ENCODE data around the gene DDX51.

The DDX51 gene, protein sequence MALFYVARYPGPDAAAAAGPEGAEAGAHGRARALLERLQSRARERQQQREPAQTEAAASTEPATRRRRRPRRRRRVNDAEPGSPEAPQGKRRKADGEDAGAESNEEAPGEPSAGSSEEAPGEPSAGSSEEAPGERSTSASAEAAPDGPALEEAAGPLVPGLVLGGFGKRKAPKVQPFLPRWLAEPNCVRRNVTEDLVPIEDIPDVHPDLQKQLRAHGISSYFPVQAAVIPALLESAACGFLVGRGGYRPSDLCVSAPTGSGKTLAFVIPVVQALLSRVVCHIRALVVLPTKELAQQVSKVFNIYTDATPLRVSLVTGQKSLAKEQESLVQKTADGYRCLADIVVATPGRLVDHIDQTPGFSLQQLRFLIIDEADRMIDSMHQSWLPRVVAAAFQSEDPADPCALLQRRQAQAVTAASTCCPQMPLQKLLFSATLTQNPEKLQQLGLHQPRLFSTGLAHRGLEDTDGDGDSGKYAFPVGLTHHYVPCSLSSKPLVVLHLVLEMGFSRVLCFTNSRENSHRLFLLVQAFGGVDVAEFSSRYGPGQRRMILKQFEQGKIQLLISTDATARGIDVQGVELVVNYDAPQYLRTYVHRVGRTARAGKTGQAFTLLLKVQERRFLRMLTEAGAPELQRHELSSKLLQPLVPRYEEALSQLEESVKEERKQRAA

DNA sequence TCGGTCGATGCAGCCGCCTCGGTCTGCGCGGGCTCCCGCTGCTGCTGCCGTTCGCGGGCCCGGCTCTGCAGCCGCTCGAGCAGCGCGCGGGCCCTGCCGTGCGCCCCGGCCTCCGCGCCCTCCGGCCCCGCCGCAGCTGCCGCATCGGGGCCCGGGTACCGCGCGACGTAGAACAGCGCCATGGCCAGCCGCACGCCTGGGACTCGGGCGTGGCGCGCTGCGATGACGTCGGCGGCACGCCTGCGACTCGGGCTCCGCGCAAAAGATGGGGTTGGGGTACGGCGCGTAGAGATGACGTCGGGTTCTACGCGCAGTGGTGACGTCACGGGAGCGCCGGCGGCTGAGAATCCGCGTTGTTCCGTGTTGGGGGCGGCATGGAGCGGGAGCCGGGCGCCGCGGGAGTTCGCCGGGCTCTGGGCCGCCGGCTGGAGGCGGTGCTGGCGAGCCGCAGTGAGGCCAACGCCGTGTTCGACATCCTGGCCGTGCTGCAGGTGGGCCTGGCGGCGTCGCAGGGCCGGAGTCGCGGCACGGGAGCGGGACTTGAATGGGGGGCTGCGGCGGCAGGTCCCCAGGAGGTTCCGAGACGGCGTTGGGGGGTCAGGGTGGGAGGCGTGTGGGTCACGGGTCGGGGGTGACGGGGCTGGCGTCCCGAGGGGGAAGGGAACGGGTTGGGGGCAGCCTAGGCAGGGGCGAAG, at the start of gene DDX51, which contains the start of gene NOC4L:
Gene DDX51 (minus strand): TSS at position 205 of the 695 bp plus-strand sequence. CDS start 23 bp downstream, at position 182.
Gene NOC4L (plus strand): TSS at position 343 of the 695 bp plus-strand sequence. CDS start 32 bp downstream, at position 375.
- peak; percentile 96 for DNase-seq

DNA sequence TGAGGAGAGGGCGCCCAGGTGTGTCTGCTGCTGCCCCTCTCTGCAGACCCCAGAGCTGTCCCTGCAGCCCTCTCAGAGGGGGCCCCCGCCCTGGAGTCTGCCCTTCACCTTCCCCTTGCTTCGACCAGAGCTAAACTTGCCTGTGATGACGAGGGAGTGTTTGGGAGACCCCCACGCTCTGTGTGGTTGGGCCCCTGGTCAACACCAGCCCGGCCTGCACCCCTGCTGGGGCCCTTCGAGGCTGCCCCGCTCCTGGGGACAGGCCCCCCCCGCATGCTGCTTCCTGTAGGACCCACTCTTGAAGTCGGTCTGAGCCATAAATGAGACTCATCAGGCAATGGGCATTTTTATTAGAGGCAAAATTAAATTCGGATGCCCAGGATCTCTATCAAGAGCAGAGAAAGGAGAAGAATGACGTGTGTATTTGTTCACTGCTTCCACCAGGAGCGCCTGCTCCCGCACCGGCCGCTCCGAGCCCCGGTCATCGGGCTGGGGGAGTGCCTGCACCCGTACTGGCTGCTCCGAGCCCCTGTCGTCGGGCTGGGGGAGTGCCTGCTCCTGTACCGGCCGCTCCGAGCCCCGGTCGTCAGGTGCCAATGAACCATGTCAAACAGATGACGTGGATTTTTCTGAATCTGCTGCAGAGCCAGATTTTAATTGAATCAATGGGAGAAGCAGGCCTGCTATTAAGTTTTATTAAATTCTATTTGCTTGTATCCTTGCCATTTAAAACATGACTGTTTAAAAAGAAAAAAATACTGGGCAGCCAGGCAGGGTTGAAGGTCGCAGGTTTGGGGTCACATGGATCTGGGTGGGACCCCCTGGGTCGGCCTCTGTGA, 47.8 kb upstream of the DDX51 start:
- no peak for DNase-seq

DNA sequence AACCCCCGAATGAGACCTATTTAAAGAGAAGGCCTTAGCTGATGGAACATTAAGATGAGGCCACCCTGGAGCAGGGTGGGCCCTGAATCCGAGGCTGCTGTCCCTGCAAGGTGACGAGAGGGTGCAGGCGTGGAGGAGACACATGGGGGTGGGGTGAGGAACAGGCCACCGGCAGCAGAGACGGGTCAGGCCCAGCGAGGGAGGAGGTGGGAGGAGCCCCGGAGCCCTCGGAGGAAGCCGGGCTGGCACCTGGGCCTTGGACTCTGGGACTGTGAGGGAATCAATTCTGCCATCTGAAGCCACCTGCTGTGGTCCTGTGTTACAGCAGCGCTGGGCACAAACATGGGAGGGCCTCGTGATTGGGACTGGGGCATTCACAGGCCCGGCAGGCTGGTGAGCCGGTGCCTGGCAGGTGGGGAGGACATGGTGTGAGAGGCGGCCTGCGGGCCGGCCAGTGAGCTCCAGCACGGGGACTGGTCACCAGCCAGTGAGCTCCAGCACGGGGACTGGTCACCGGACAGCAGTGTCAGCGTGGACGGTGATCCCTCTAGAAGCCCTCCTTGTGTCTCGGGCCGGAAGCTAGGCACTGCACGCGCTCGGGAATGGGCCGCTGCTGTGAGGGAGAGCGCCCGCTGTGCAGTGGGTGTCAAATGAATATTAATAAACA, 46.8 kb upstream of the DDX51 start:
- DNase-seq: no peak

DNA sequence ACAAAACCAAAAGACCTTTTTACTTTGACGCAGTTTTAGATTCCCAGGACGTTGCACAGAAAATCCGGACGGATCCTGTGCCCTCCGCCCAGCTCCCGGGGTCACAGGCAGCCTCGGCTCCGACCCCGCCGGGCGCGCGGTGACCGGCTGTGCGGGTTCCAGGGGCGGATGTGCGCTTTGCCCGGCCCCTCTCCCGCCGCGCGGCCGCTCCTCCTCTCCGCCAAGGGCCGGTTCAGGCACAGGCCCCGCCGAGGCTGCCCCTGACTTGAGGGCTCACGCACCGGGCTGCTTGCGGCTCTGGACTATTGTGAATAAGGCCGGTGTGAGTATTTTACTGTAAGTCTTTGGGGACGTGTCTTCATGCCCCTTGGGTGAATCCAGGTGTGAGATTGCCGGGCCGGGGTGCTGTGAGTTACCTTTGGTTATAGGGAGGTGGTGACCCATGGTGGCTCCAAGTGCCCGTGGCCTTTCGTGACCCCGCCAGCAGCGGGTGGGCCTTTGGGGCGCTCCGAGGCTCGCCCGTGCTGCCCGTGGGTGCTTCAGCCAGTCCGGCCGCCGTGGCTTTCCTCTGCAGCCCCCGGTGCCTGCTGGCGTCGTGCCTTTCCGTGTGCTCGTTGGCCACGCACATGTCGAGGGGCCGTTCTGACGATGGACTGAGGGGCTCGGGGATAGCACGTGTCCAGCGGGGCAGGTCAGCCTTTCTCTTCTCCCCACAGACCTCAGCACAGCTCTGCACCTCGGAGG, 46.1 kb upstream of the DDX51 start:
- no peak for DNase-seq

DNA sequence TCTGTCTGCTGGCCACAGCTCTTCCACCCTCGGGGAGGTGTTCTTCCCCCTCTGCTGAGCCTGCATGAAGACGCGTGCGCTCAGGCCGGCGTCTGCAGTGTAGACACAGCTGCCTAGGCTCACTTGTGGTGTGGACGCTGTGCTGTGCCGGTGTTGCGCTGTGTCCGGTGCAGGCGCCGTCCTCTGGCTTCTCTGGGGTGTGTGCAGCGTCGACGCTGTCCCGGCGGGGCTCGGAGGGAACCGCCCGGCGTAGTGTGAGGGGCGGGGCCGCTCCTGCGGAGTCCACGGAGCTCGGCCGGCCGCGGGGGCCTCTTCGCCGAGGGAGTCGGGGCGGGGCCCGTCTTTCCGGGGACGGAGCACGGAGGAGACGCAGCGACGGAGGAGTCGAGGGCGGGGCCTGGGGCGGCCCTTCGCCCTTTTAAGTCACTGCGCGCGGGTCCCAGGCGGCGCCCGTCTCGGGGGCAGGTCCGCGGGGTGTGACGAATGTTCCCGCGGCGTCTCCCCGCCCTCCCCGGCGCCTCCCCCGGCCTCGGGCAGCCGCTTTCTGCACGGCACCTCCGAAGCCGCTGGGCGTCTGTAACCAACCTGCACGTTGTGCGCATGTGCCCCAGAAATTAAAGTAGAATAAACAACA, 45.4 kb upstream of the DDX51 start:
- peak; percentile 94 for DNase-seq

DNA sequence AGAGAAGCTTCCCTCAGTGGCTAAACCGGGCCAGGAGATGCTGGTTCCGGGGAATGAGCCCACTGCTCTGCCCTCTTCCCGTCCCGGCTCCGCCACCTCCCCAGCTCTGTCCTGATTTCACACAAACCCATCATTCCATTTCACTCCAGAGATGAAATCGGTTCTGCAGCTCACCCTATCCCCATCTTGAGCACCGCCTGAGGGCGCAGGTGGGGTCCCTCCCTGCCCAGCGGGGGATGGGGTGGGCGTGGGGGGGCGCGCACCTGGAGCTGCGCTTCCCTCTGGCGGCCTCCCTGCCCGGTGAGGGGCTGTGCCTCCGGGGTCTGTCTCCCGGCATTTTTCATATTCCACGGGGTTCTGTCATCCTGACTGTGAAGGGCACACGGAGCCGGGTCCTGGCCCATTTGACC, 44.8 kb upstream of the DDX51 start:
- DNase-seq: no peak

DNA sequence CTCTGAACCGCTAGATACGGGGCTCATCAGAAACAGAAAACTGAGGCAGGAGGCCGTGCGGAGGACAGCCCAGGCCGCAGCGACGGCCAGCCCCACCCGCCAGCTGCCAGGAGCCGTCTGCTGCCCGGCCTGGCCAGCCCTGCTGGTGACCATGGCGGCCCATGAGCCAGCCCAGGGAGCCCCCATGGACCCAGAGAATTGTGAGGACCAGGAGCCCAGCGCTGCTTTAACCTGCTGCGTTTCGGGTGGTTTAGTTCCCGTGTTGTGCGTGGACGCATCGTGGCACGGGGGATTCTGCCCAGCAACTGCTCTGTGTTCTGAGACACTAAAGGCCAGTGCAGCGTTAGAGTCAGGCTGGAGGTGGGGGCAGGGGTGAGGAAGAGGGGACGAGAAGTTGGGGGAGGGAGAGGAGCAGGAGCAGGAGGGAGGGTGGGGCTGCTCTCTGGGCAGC, 44.4 kb upstream of the DDX51 start:
- DNase-seq: no peak

DNA sequence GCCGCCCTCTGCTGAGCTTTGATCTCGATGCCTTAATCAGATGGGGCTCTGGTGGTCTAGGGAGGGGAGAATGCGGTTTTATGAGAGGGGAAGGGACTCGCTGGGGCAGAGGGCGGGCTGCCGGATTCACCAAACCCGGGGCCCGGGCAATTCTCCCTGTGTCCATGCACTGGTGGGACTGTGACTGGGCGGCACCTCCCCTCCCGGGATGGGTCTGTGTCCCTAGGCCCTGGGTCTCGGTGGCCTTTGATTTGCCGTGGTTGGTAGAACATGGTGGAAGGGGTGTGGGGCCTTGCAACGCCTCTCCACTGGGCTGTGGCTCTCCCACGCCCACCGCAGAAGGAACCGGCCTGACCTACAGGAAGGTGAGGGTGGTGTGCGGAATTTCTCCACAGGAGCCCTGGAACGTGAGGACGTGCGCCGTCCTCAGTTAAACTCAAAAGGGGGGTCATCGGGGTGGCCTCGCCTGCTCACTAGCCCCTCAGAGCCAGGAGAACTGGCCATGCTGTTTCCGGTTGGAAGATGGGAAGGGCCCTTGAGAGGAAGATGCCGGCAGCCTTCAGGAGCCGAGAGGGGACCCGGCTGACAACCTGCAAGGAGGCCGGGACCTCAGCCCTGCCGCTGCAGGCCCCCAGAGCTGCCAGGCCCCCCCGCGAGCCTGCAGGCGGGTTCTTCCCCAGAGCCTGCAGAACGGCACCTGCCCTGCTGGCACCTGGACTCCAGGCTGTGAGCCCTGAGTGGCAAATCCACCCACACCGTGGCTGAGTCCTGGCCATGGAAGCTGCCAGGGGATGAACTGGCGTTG, 43.7 kb upstream of the DDX51 start:
- no peak for DNase-seq

DNA sequence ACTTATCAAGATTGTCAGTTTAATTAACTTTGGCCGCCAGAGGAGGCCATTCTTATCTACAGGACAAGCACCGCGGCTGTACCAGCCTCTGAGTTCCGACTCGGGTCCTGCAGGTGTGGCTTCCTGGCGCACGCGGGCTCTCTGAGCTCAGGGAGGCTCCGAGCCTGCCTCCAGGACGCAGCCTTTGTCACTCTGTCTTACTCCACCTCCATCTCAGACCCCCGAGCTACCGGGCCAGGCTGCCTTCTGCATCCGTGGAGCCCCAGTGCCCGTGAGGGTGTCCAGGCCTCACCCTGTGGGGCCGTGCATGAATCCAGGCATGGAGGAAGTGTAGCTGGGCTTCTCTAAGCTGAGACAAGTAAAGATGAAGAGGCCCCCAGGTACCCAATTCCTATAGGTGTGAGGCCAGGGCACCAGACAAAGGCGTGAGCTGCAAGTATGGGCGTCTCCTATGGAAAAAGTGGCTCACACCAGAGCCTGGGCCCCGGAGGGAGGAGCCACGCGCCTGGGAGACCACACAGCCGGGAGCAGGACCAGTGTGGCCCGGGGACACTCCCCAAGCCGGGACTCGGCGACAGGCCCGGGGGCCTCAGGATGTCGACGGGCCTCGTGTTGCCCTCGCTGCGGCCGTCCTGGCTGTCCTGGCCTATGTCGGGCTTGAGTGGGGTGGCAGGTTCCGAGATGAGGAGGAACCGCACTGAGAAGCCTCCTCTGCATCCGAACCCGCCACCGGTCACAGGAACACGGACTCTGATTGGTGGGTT, 42.9 kb upstream of the DDX51 start:
- no peak for DNase-seq

DNA sequence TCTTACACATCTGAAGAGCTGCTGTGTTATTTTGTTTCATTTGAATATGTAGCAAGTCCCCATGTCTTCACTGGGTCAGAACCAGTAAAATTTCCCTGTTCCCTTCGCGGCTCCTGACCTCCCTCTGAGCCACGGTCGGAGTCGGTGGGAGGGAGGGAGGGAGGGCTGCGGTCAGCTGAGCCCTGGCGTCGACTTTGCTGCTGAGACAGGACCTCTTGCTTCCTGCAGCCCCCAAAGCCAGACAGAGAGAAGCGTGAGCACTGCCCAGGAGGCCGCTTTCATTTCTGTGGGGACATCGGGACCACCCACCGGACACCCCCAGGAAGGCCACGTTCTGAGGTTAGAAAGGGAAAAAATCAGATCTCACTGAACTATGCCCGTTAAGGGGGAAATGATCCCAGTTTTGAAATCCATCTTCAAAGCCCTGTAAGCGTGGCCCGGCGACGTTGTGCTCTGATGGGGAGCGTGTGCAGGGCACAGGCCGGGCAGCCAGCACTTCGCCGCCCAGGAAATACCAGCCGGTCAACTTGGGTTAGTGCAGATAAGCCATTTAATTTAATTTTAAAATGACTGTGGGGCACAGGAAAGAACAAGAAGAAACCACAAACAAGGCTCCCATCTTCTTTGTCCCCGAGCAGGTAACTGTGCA, 42.2 kb upstream of the DDX51 start:
- no peak for DNase-seq

DNA sequence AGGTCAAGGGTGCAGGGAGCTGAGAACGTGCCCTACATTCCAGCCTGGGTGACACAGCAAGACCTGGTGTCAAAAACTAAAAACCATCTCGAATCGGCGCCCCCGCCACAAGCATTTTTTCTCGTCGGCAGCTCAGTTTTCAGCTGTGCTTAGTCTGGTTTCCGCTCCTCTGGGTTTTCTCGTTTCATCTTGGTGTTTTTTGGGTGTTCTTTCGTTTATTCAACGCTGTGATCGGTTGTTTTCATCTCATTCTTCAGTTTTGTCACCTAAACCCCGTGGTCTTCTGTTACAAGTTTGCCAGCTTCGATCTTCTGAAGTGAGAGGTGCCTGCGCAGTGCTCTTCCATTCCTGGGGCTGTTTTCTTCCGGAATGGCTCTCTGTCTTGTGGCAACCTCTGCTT, 41.6 kb upstream of the DDX51 start:
- no peak for DNase-seq

DNA sequence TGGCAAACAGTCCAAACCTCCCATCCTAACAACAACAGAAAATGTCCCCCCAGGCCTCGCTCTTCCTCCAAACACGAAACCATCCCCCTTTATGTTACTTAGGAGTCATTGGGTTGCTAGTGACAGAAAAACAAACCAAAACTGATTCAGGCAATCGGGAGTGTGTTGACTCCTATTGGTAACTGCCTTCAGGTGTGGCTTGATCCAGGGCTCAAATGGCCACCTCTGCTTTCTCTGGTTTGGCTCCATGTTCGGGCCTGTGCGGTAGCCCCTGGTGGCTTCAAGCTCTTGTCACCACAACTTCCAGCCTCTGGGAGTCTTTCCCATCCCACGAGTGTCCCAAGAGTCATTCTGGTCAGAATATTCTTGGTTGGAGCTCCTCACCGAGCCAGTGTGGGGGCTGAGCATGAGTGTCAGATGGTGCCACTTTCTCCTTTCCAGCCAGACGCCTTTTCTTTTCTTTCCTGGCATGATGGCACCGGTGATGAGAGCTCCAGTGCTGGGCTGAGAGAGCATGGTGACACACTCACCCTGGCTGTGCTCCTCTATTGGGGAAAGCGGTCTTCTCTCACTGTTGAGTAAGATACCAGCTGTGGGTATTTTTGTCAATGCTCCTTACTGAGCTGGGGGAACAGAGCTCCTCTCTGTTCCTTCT, 38.7 kb upstream of the DDX51 start:
- no peak for DNase-seq

DNA sequence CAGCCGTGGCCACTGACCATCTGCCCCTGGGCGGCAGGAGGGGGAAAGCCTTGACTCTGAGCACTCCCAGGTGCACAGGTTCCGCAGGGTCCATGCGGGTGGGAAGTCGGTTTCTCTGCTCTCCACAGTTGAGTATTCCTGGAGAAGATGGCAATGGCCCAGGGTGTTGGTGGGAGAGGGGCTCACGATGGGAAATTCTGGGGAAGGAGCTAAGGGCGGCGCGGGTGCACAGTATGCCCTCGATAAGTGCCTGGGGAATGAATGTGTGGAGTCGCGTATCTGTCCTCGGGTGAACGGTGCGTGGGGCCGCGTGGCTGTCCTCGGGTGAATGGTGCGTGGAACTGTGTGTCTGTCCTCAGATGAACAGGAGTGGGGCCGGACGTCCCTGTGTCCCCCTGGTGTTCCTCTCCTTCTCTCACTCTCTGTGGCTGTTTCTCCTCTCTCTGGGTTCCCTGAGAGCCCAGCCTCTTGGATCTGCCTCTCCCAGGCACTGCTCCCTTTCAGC, 38.1 kb upstream of the DDX51 start:
- no peak for DNase-seq

DNA sequence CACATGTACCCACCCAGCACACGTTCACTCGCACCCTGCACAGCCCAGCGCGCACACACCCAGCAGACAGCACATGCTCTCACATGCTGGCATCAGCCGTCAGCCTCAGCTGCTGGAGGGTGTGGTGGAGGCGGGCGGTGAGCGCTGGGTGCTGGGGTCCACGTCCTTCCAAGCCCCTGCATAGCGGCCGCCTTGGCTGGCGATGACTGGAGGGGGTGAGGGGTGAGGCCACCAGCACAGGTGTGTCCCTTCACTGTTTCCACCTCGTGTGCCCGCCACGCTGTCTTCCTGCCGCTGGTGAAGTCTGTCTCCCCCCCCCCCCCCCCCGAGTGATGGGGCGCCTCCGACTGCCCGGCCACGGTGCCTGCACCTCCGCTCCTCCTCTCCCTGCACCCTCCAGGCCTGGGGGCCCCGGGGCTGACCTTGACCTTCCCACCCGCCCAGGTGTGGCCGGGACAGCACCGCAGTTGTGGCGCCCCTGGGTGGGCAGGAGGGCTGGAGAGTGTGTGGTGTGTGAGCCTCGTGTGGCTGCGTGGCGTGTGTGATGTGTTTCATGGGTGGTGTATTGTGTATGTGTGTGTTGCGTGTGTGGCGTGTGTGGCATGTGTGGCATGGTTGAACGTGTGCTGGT, 37.6 kb upstream of the DDX51 start:
- no peak for DNase-seq

DNA sequence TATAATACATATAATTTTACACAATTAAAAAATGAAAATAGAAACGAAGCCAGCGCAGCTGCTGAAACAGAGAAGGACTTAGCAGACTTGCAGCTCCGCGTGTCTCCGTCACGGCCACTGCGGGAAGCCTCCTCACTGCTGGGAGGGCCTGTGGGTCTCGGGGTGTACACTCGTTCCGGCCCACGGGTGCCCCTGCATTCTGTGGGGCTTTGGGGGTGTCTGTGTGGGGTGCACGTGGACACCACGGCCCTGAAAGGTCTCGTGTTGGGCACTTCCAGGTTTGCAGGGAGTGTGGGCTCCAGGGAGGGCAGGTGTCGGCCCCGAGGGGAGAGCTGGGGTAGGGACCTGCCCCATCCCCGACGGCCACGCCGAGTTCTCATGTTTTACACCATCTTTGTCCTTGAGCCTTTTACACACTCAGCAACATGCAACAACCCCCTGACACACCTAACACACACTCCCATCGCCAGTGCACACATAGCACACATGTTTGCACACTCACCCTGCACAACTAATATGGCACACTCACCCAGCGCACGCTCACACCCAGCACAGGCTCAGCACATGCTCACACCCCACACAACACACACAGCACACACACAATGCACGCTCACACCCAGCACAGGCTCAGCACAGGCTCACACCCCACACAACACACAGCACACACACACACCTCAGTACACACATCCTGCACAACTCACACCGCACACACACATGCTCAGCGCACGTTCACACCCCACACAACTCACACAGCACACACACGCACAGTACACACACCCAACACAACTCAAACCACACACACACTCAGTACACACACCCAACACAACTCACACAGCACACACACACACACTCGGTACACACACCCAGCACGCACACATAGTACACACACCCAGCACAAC, 36.8 kb upstream of the DDX51 start:
- DNase-seq: no peak

All from activated CD4-positive, alpha-beta T cell treated with anti-CD3 and anti-CD28 coated beads for 48 hours (primary cell).